HEK293 (cell line): Measurements from ENCODE around the gene IL12RB1.

ENCODE experiments used
- EGR2 ChIP-seq: fragments of 450-650 bp; formaldehyde crosslinking; IDR thresholded peaks from 2 replicates; pipeline ENCODE4 v1.5.1; 2016; ENCODE audit warnings: low read depth, missing biosample characterization, missing genetic modification characterization
- FEZF1 ChIP-seq: fragments of 450-650 bp; formaldehyde crosslinking; IDR thresholded peaks from 2 replicates; pipeline ENCODE4 v1.5.1; 2016; ENCODE audit warnings: missing biosample characterization, missing genetic modification characterization
- HOXA7 ChIP-seq: sonication (generic); formaldehyde crosslinking; IDR thresholded peaks from 2 replicates; pipeline ENCODE4 v1.8.1; 2022; ENCODE audit warnings: missing genetic modification reagents, borderline replicate concordance
- KLF10 ChIP-seq: fragments of 450-650 bp; IDR thresholded peaks from 2 replicates; pipeline ENCODE4 v1.5.1; 2018; ENCODE audit warnings: missing biosample characterization, mild to moderate bottlenecking, missing genetic modification characterization
- KLF7 ChIP-seq: fragments of 450-650 bp; formaldehyde crosslinking; IDR thresholded peaks from 2 replicates; pipeline ENCODE4 v1.5.1; 2016; ENCODE audit warnings: missing biosample characterization, missing genetic modification characterization, borderline replicate concordance
- KLF9 ChIP-seq: fragments of 450-650 bp; formaldehyde crosslinking; IDR thresholded peaks from 2 replicates; pipeline ENCODE4 v1.5.1; 2016; ENCODE audit warnings: missing biosample characterization, missing genetic modification characterization, low read depth
- MZF1 ChIP-seq: fragments of 450-650 bp; formaldehyde crosslinking; IDR thresholded peaks from 2 replicates; pipeline ENCODE4 v1.5.1; 2017; ENCODE audit warnings: missing biosample characterization, missing genetic modification characterization, borderline replicate concordance
- PRDM4 ChIP-seq: fragments of 450-650 bp; formaldehyde crosslinking; IDR thresholded peaks from 2 replicates; pipeline ENCODE4 v1.5.1; 2017; ENCODE audit warnings: missing biosample characterization, missing genetic modification characterization
- SALL2 ChIP-seq: fragments of 450-650 bp; formaldehyde crosslinking; IDR thresholded peaks from 2 replicates; pipeline ENCODE4 v1.5.0; 2017; ENCODE audit warnings: missing biosample characterization, mild to moderate bottlenecking, missing genetic modification characterization, borderline replicate concordance
- SCRT1 ChIP-seq: fragments of 450-650 bp; formaldehyde crosslinking; IDR thresholded peaks from 2 replicates; pipeline ENCODE4 v1.5.1; 2016; ENCODE audit warnings: missing biosample characterization, missing genetic modification characterization, borderline replicate concordance
- SETDB1 ChIP-seq: IDR thresholded peaks from one replicate; pipeline ENCODE4 v1.6.1; 2017; ENCODE audit warnings: mild to moderate bottlenecking, low read length, moderate library complexity, mixed read lengths; ENCODE audit not compliant: insufficient read length
- SP2 ChIP-seq: fragments of 450-650 bp; formaldehyde crosslinking; IDR thresholded peaks from 2 replicates; pipeline ENCODE4 v1.5.1; 2016; ENCODE audit warnings: missing biosample characterization, missing genetic modification characterization
- TCF7L2 ChIP-seq: IDR thresholded peaks from 2 replicates; pipeline ENCODE4 v1.6.1; 2011; ENCODE audit warnings: low read depth, mild to moderate bottlenecking, inconsistent platforms, low read length, moderate library complexity, borderline replicate concordance
- ZNF114 ChIP-seq: fragments of 450-650 bp; formaldehyde crosslinking; IDR thresholded peaks from 2 replicates; pipeline ENCODE4 v1.5.0; 2017; ENCODE audit warnings: missing biosample characterization, missing genetic modification characterization
- ZNF121 ChIP-seq: fragments of 450-650 bp; formaldehyde crosslinking; IDR thresholded peaks from 2 replicates; pipeline ENCODE4 v1.5.1; 2016; ENCODE audit warnings: missing biosample characterization, missing genetic modification characterization
- ZNF132 ChIP-seq: fragments of 450-650 bp; formaldehyde crosslinking; IDR thresholded peaks from 2 replicates; pipeline ENCODE4 v1.5.1; 2017; ENCODE audit warnings: missing biosample characterization, missing genetic modification characterization, borderline replicate concordance
- ZNF24 ChIP-seq: fragments of 450-650 bp; formaldehyde crosslinking; IDR thresholded peaks from 2 replicates; pipeline ENCODE4 v1.5.1; 2016; ENCODE audit warnings: missing biosample characterization, missing genetic modification characterization
- ZNF311 ChIP-seq: fragments of 450-650 bp; formaldehyde crosslinking; IDR thresholded peaks from 2 replicates; pipeline ENCODE4 v1.5.1; 2017; ENCODE audit warnings: missing biosample characterization, missing genetic modification characterization, borderline replicate concordance
- ZNF324 ChIP-seq: fragments of 450-650 bp; formaldehyde crosslinking; IDR thresholded peaks from 2 replicates; pipeline ENCODE4 v1.5.1; 2016; ENCODE audit warnings: missing biosample characterization, missing genetic modification characterization
- ZNF37A ChIP-seq: fragments of 450-650 bp; IDR thresholded peaks from 2 replicates; pipeline ENCODE4 v1.5.1; 2018; ENCODE audit warnings: missing biosample characterization, missing genetic modification characterization
- ZNF416 ChIP-seq: fragments of 450-650 bp; formaldehyde crosslinking; IDR thresholded peaks from 2 replicates; pipeline ENCODE4 v1.5.1; 2016; ENCODE audit warnings: missing biosample characterization, missing genetic modification characterization
- ZNF473 ChIP-seq: fragments of 450-650 bp; formaldehyde crosslinking; IDR thresholded peaks from 2 replicates; pipeline ENCODE4 v1.5.1; 2017; ENCODE audit warnings: missing biosample characterization, missing genetic modification characterization
- ZNF510 ChIP-seq: fragments of 450-650 bp; formaldehyde crosslinking; IDR thresholded peaks from 2 replicates; pipeline ENCODE4 v1.5.1; 2018; ENCODE audit warnings: mild to moderate bottlenecking, missing genetic modification characterization, missing biosample characterization; ENCODE audit not compliant: insufficient replicate concordance
- ZNF530 ChIP-seq: fragments of 450-650 bp; formaldehyde crosslinking; IDR thresholded peaks from 2 replicates; pipeline ENCODE4 v1.5.1; 2016; ENCODE audit warnings: low read depth, missing biosample characterization, missing genetic modification characterization
- ZNF561 ChIP-seq: fragments of 450-650 bp; IDR thresholded peaks from 2 replicates; pipeline ENCODE4 v1.5.1; 2018; ENCODE audit warnings: missing biosample characterization, missing genetic modification characterization, borderline replicate concordance
- ZNF626 ChIP-seq: fragments of 450-650 bp; sonication (Bioruptor Pico); formaldehyde crosslinking; IDR thresholded peaks from 2 replicates; pipeline ENCODE4 v1.5.1; 2018; ENCODE audit warnings: missing biosample characterization, missing genetic modification characterization, inconsistent platforms
- ZNF660 ChIP-seq: fragments of 450-650 bp; IDR thresholded peaks from 2 replicates; pipeline ENCODE4 v1.5.1; 2018; ENCODE audit warnings: missing biosample characterization, mild to moderate bottlenecking, missing genetic modification characterization
- ZNF747 ChIP-seq: fragments of 450-650 bp; formaldehyde crosslinking; IDR thresholded peaks from 2 replicates; pipeline ENCODE4 v1.5.1; 2016; ENCODE audit warnings: missing biosample characterization, missing genetic modification characterization
- ZNF785 ChIP-seq: fragments of 450-650 bp; formaldehyde crosslinking; IDR thresholded peaks from 2 replicates; pipeline ENCODE4 v1.5.1; 2016; ENCODE audit warnings: missing biosample characterization, missing genetic modification characterization
- ZNF837 ChIP-seq: fragments of 450-650 bp; formaldehyde crosslinking; IDR thresholded peaks from 2 replicates; pipeline ENCODE4 v1.5.1; 2016; ENCODE audit warnings: missing biosample characterization, missing genetic modification characterization
- ZSCAN23 ChIP-seq: fragments of 450-650 bp; formaldehyde crosslinking; IDR thresholded peaks from 2 replicates; pipeline ENCODE4 v1.5.1; 2016; ENCODE audit warnings: missing biosample characterization, missing genetic modification characterization
- ZSCAN30 ChIP-seq: fragments of 450-650 bp; IDR thresholded peaks from 2 replicates; pipeline ENCODE4 v1.5.1; 2018; ENCODE audit warnings: missing biosample characterization, mild to moderate bottlenecking, missing genetic modification characterization, moderate library complexity
- TF ChIP-seq, protein P1 (sequence below): fragments of 450-650 bp; formaldehyde crosslinking; IDR thresholded peaks from 2 replicates; pipeline ENCODE4 v1.5.1; 2016; ENCODE audit warnings: missing biosample characterization, missing genetic modification characterization
- TF ChIP-seq, protein P2 (sequence below): fragments of 450-650 bp; formaldehyde crosslinking; optimal IDR thresholded peaks from 2 replicates; pipeline ENCODE3; 2016; ENCODE audit warnings: missing biosample characterization, mild to moderate bottlenecking, missing genetic modification characterization
- TF ChIP-seq, protein P3 (sequence below): IDR thresholded peaks from 2 replicates; pipeline ENCODE4 v1.6.1; 2011; ENCODE audit warnings: mild to moderate bottlenecking, low read depth, low read length, borderline replicate concordance

The IL12RB1 gene

DNA sequence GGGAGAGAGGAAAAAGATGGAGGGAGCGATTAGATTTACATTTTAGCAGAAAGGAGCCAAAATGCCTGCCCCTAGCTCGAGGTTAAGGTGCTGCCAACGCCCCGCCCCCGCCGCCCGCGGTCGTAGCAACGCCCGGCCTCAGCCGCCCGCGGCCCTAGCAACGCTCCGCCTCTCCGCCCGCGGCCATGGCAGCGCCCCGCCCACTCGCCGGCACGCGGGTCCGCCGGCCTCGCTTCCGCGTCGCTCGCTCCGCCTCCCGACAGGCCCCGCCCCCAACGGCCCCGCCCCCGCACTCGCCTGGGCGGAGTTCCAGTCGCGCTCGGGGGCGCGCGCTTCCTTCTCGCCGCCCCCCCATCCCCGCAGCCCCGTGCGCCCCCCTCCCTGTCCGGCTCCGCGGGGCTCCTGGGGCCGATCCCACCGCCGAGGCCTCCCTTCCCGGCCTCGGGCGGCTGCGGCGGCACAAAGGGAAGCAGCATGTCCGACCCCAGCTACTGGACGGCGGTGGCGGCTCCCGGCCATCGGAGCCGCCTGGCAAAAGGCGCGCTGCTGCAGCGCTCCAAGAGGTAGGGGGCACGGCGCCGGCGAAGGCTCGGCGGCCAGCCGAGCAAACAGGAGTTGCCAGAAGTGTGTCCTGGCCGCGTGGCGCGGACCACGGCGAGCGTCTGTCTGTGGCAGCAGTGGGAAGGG lies 31.1 kb upstream of the IL12RB1 start (continued):
- no peak for TF ChIP-seq ZSCAN23
- TF ChIP-seq ZNF132 (tag by site-specific recombination) = no peak
- TF ChIP-seq ZNF121 (tag by site-specific recombination) = no peak
- no peak for TF ChIP-seq ZNF37A (tag by site-specific recombination)
- peak; percentile 39; the same call in 1 of the 2 replicates for TF ChIP-seq ZSCAN30
- TF ChIP-seq ZNF785 (tag by site-specific recombination) = no peak
- TF ChIP-seq, protein P1, sequence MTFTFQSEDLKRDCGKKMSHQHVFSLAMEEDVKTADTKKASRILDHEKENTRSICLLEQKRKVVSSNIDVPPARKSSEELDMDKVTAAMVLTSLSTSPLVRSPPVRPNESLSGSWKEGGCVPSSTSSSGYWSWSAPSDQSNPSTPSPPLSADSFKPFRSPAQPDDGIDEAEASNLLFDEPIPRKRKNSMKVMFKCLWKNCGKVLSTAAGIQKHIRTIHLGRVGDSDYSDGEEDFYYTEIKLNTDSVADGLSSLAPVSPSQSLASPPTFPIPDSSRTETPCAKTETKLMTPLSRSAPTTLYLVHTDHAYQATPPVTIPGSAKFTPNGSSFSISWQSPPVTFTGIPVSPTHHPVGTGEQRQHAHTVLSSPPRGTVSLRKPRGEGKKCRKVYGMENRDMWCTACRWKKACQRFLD (tag by site-specific recombination) = no peak
- TF ChIP-seq, protein P2, sequence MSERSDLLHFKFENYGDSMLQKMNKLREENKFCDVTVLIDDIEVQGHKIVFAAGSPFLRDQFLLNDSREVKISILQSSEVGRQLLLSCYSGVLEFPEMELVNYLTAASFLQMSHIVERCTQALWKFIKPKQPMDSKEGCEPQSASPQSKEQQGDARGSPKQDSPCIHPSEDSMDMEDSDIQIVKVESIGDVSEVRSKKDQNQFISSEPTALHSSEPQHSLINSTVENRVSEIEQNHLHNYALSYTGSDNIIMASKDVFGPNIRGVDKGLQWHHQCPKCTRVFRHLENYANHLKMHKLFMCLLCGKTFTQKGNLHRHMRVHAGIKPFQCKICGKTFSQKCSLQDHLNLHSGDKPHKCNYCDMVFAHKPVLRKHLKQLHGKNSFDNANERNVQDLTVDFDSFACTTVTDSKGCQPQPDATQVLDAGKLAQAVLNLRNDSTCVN (tag by site-specific recombination) = peak; percentile 81
- no peak for TF ChIP-seq SCRT1 (tag by site-specific recombination)
- no peak for TF ChIP-seq ZNF114 (tag by site-specific recombination)
- no peak for TF ChIP-seq ZNF324 (tag by site-specific recombination)
- no peak for TF ChIP-seq ZNF311
- TF ChIP-seq TCF7L2 = no peak
- TF ChIP-seq SP2 (tag by site-specific recombination) = 0 out of 2 replicates have a peak, but pooled peaks have one; percentile 17
- TF ChIP-seq ZNF510 (tag by site-specific recombination) = no peak
- no peak for TF ChIP-seq ZNF473 (tag by site-specific recombination)
- TF ChIP-seq KLF9 (tag by site-specific recombination) = no peak
- no peak for TF ChIP-seq ZNF747 (tag by site-specific recombination)
- TF ChIP-seq ZNF530 = no peak
- TF ChIP-seq FEZF1 (tag by site-specific recombination) = peak; percentile 88
- TF ChIP-seq ZNF660 (tag by site-specific recombination) = no peak
- TF ChIP-seq ZNF561 (tag by site-specific recombination) = no peak
- no peak for TF ChIP-seq MZF1 (tag by site-specific recombination)
- no peak for TF ChIP-seq ZNF626 (tag by site-specific recombination)
- no peak for TF ChIP-seq PRDM4
- TF ChIP-seq ZNF416 (tag by site-specific recombination) = no peak
- TF ChIP-seq SALL2 (tag by site-specific recombination) = no peak
- no peak for TF ChIP-seq ZNF24
- TF ChIP-seq EGR2 (tag by site-specific recombination) = peak; percentile 74
- TF ChIP-seq KLF10 (tag by site-specific recombination) = 0 out of 2 replicates have a peak, but pooled peaks have one; percentile 40
- no peak for TF ChIP-seq KLF7 (tag by site-specific recombination)
- TF ChIP-seq, protein P3, sequence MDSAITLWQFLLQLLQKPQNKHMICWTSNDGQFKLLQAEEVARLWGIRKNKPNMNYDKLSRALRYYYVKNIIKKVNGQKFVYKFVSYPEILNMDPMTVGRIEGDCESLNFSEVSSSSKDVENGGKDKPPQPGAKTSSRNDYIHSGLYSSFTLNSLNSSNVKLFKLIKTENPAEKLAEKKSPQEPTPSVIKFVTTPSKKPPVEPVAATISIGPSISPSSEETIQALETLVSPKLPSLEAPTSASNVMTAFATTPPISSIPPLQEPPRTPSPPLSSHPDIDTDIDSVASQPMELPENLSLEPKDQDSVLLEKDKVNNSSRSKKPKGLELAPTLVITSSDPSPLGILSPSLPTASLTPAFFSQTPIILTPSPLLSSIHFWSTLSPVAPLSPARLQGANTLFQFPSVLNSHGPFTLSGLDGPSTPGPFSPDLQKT = no peak
- no peak for TF ChIP-seq ZNF837
- TF ChIP-seq SETDB1 = no peak
- TF ChIP-seq HOXA7 (CRISPR knock-in tag) = no peak
